Measurements from ENCODE around the gene SYNDIG1. TPM values are rescaled to one million over a fixed set of nuclear protein-coding genes. Genes with fewer than 3 reads are reported as not detected.

SYNDIG1 gene
- total and polyA plus RNA-seq, 9 of the 15 experiments (the other 6 are each of a cell fraction or from before 2014, with no cell fraction given): not detected

- Histone ChIP-seq H3K4me1 (replicated peaks in 1 of 2; ENCODE audit: control insufficient read depth in 2 of 2, insufficient read depth in 2 of 2, low read length in 2 of 2) (no peaks in the 10 kb centered on the region), H4K20me1 (replicated peaks; ENCODE audit: control insufficient read depth, insufficient read depth, low read length) (0 out of 2 replicates have a peak, but pooled peaks cover 4% of the 10 kb centered on the region), H3K4me3 (no peak overlapping the region), H3K27me3 (ENCODE audit: control insufficient read depth in 2 of 2, insufficient read depth in 2 of 2, low read length in 2 of 2) (no peaks in the 10 kb centered on the region; a peak in 1 of 5 replicates), H3K9me1 (ENCODE audit: control insufficient read depth, insufficient read depth, low read length) (no peaks in the 10 kb centered on the region), H3K79me2 (ENCODE audit: control insufficient read depth, insufficient read depth, low read length) (no peaks in the 10 kb centered on the region), H3K9ac (ENCODE audit: insufficient read depth in 1 of 2, low read depth in 2 of 2, low read length in 2 of 2) (no peak overlapping the region), H3K4me2 (ENCODE audit: insufficient read depth, low read length) (no peak overlapping the region), H2AFZ (ENCODE audit: low read depth, low read length) (no peak overlapping the region), H3K9me3 (replicated peaks; ENCODE audit: control insufficient read depth, insufficient read depth, low read depth, low read length) (no peaks in the 10 kb centered on the region), H3K36me3 (ENCODE audit: control insufficient read depth, insufficient read depth, low read length) (no peaks in the 10 kb centered on the region), H3K27ac (ENCODE audit: extremely low read depth, low read depth, low read length) (no peak overlapping the region)
- intact Hi-C loops (cut with micrococcal nuclease) (no loop called here), in situ Hi-C loops (cut with MboI) (no loop called here)
- BruUV-seq (replicated peaks): no TSS peak
- DNase-seq (ENCODE audit: extremely low read depth in 1 of 4, low spot score in 3 of 4) (no peak), FAIRE-seq (no peak), ATAC-seq (no peak)
- ChIA-PET CTCF (ENCODE audit: low intra/inter-chr PET ratio) (no interaction called here), POLR2A (no interaction called here)
- no peak for TF ChIP-seq ZNF780A (CRISPR knock-in tag; IDR thresholded peaks at IDR 0.05)
- no peak for TF ChIP-seq SP1 (CRISPR knock-in tag; IDR thresholded peaks at IDR 0.05)
- no peak for TF ChIP-seq GABPA (tag; conservative IDR thresholded peaks at IDR 0.05; ENCODE audit: low read depth)
- TF ChIP-seq CREM (IDR thresholded peaks at IDR 0.05; ENCODE audit: low read depth): no peak
- no peak for TF ChIP-seq HNRNPUL1 (IDR thresholded peaks at IDR 0.05; ENCODE audit: low read length)
- TF ChIP-seq TSC22D4 (tag; IDR thresholded peaks at IDR 0.05): no peak
- no peak for TF ChIP-seq POLR2H (tag; IDR thresholded peaks at IDR 0.05; ENCODE audit: low read depth)
- TF ChIP-seq NR2C1 (IDR thresholded peaks at IDR 0.05): no peak
- TF ChIP-seq NR2C1 (tag; IDR thresholded peaks at IDR 0.05): no peak
- no peak for TF ChIP-seq ARID2 (IDR thresholded peaks at IDR 0.05)
- TF ChIP-seq GATAD2A (IDR thresholded peaks at IDR 0.05): no peak
- no peak for TF ChIP-seq CHCHD3 (CRISPR knock-in tag; IDR thresholded peaks at IDR 0.05)
- no peak for TF ChIP-seq TFE3 (CRISPR knock-in tag; IDR thresholded peaks at IDR 0.05)
- TF ChIP-seq THRA (IDR thresholded peaks at IDR 0.05): no peak
- no peak for TF ChIP-seq TBP (optimal IDR thresholded peaks at IDR 0.05; ENCODE audit: low read depth, low read length)
- TF ChIP-seq YBX1 (IDR thresholded peaks at IDR 0.05): no peak
- WGBS (ENCODE audit: insufficient coverage, low coverage, missing lambda C conversion rate): 3% methylated on average over 5 of the region's 5 CpGs
Observed at GRCh38 chr20:24498641-24499040, 29.2 kb downstream of the SYNDIG1 start.
